Measurements from ENCODE around the gene HJURP.
A peak's percentile ranks its signal among the peaks of the same experiment; 100 is the strongest.
"Not testable (repeated sequence)": the region's sequence is repeated elsewhere in the genome, so short reads cannot be mapped to it uniquely, and the experiment has no call there.

HJURP gene

GRCh38 chr2:233854241-233854981, at the start of gene HJURP:
TSS of gene HJURP (minus strand) at chr2:233854535. CDS start at chr2:233854500, 35 bp downstream.
- Mint-ChIP-seq H3K4me1 (peaks cover 26% of the 10 kb centered on the region), H3K36me3 (ENCODE audit: low read depth) (peaks cover 12% of the 10 kb centered on the region), H3K27ac (peak within 1 kb of the TSS; percentile 86 to 97 (median 93)), H3K27me3 (ENCODE audit: low read depth) (no peaks in the 10 kb centered on the region), H3K4me3 (peak within 1 kb of the TSS; percentile 90 to 93 (median 91)), H3K9me3 (no peaks in the 10 kb centered on the region)
- TF ChIP-seq CTCF (IDR thresholded peaks at IDR 0.05; ENCODE audit: unreplicated experiment in 3 of 3) = no peak

GRCh38 chr2:233901884-233902283, 47.5 kb upstream of the HJURP start:
- H3K27me3 Mint-ChIP-seq (ENCODE audit: low read depth) = peaks cover 38% of the 10 kb centered on the region
- no peaks in the 10 kb centered on the region for H3K4me1 Mint-ChIP-seq
- no peak for TF ChIP-seq CTCF (IDR thresholded peaks at IDR 0.05; ENCODE audit: unreplicated experiment in 3 of 3)
- no peak overlapping the region for H3K4me3 Mint-ChIP-seq
- H3K9me3 Mint-ChIP-seq = no peaks in the 10 kb centered on the region
- no peak overlapping the region for H3K27ac Mint-ChIP-seq
- no peaks in the 10 kb centered on the region for H3K36me3 Mint-ChIP-seq (ENCODE audit: low read depth)

DNA sequence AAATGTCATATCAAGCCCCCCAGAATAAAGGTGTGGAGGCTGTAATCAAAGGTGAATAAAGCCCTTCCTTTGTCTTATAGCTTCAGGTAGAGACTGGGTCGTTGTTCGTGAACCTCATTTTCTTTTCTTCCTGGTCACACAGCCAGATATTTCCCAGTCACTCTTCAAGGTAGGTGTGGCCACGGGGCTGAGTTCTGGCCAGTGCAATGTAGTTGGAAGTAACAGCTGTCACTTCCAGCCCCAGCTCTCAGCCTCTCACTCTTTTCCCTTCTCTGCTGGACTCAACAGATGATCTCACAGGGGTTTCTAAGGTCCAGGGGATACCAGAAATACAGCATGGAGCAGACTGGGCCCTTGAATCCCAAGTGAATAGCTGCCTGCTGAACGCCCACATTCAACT, 47.0 kb upstream of the HJURP start:
- Mint-ChIP-seq H3K4me3 (no peak overlapping the region), H3K9me3 (no peaks in the 10 kb centered on the region), H3K36me3 (ENCODE audit: low read depth) (no peaks in the 10 kb centered on the region)

DNA sequence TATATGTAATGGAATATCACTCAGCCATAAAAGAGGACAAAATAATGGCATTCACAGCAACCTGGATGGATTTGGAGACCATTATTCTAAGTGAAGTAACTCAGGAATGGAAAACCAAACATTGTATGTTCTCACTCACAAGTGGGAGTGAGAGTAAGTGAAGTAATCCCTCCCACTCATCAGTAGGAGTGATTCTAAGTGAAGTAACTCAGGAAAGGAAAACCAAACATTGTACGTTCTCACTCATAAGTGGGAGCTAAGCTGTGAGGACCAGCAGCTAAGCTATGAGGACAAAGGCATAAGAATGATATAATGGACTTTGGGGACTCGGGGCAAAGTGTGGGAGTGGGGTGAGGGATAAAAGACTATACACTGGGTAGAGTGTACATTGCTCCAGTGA, 41.9 kb upstream of the HJURP start:
- H3K4me1 Mint-ChIP-seq; H3K36me3 Mint-ChIP-seq (ENCODE audit: low read depth); H3K27ac Mint-ChIP-seq; H3K9me3 Mint-ChIP-seq; H3K4me3 Mint-ChIP-seq: not testable (repeated sequence)
- peaks cover 29% of the 10 kb centered on the region for H3K27me3 Mint-ChIP-seq (ENCODE audit: low read depth)

More for the DNA sequence above, 47.0 kb upstream of the HJURP start:
- Mint-ChIP-seq H3K27me3 (ENCODE audit: low read depth) (peaks cover 37% of the 10 kb centered on the region), H3K27ac (no peak overlapping the region), H3K4me1 (no peaks in the 10 kb centered on the region)
- no peak for TF ChIP-seq CTCF (IDR thresholded peaks at IDR 0.05; ENCODE audit: unreplicated experiment in 3 of 3)

DNA sequence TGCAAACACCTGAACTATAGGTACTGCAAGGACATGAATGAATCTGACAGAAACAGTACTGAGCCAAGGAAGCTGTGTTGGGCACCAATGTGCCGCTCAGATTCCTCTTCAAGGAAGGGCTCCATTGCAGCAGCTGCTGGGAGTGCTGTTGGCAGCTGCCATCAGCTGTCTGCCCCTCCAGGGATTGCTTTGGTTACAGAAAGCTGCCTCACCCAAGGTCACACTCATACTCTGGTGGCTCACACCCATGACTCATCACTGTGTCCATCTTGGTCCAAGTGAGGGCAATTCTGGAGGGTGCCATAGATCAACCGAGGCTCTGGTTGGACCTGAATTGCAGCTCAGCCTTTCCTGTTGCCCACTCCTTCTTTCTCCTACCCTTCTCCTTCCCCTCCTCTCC, 38.5 kb upstream of the HJURP start:
- no peak overlapping the region for H3K27ac Mint-ChIP-seq

DNA sequence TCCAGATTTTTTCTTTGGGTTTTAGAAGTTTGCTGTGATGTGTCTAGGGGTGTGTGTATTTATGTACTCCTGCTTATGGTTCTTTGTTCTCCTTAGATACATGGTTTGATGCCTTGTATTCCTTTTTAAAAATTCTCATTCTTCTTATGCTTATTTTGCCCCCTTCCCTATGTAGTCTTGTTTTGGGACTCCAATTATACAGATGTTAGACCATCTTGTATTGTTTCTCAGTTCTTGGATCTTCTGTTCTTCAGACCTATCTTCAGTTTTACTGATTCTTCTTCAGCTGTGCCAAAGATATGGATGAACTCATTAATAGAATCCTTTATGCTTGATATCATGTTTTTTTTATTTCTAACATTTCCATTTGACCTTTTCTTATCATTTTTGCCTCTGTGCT, 28.0 kb upstream of the HJURP start:
- H3K36me3 Mint-ChIP-seq (ENCODE audit: low read depth) = no peaks in the 10 kb centered on the region
- peaks cover 8% of the 10 kb centered on the region for H3K27me3 Mint-ChIP-seq (ENCODE audit: low read depth)
- TF ChIP-seq CTCF (IDR thresholded peaks at IDR 0.05; ENCODE audit: unreplicated experiment in 3 of 3) = no peak
- no peak overlapping the region for H3K27ac Mint-ChIP-seq
- H3K4me3 Mint-ChIP-seq = no peak overlapping the region
- peaks cover 30% of the 10 kb centered on the region for H3K9me3 Mint-ChIP-seq
- no peaks in the 10 kb centered on the region for H3K4me1 Mint-ChIP-seq

More for the DNA sequence above, 38.5 kb upstream of the HJURP start:
- no peaks in the 10 kb centered on the region for H3K4me1 Mint-ChIP-seq
- H3K36me3 Mint-ChIP-seq (ENCODE audit: low read depth) = no peaks in the 10 kb centered on the region
- H3K4me3 Mint-ChIP-seq = no peak overlapping the region
- H3K9me3 Mint-ChIP-seq = no peaks in the 10 kb centered on the region
- peaks cover 17% of the 10 kb centered on the region for H3K27me3 Mint-ChIP-seq (ENCODE audit: low read depth)
- no peak for TF ChIP-seq CTCF (IDR thresholded peaks at IDR 0.05; ENCODE audit: unreplicated experiment in 3 of 3)

- not testable (repeated sequence) for H3K4me3 Mint-ChIP-seq, H3K4me1 Mint-ChIP-seq, H3K27ac Mint-ChIP-seq
- peaks cover 26% of the 10 kb centered on the region for H3K9me3 Mint-ChIP-seq
- H3K27me3 Mint-ChIP-seq (ENCODE audit: low read depth) = peaks cover 25% of the 10 kb centered on the region
- peaks cover 17% of the 10 kb centered on the region for H3K36me3 Mint-ChIP-seq (ENCODE audit: low read depth)
Observed at GRCh38 chr2:233872125-233872524, 17.8 kb upstream of the HJURP start.
